NOMO-1 treated with dmso at 0.1 percent for 144 hours (cell line): ENCODE data around the gene BANP.
"Not testable (repeated sequence)": the region's sequence is repeated elsewhere in the genome, so short reads cannot be mapped to it uniquely, and the experiment has no call there.

ENCODE experiments used
- DNase-seq: peaks from one replicate; lab custom pipeline; 2025; ENCODE audit not compliant: unreplicated experiment; lab: John Stamatoyannopoulos, UW

BANP gene

GRCh38 chr16:87992142-87992541 lies 40.9 kb downstream of the BANP start:
- DNase-seq = not testable (repeated sequence)

GRCh38 chr16:87993901-87994300 lies 42.7 kb downstream of the BANP start:
- no peak for DNase-seq

- DNase-seq = no peak
These were observed 44.4 kb downstream of the BANP start for GRCh38 chr16:87995644-87996043.

- DNase-seq = no peak
These were observed 46.0 kb downstream of the BANP start for GRCh38 chr16:87996962-87997880.

- not testable (repeated sequence) for DNase-seq
These were observed 47.1 kb downstream of the BANP start for GRCh38 chr16:87998184-87998793.

GRCh38 chr16:87998992-87999391 lies 47.8 kb downstream of the BANP start:
- not testable (repeated sequence) for DNase-seq

GRCh38 chr16:88002211-88002610 lies 51.0 kb downstream of the BANP start:
- no peak for DNase-seq

GRCh38 chr16:88002749-88003148 lies 51.5 kb downstream of the BANP start:
- DNase-seq = no peak

GRCh38 chr16:88003316-88003715 lies 52.1 kb downstream of the BANP start:
- no peak for DNase-seq

- no peak for DNase-seq
These were observed 52.5 kb downstream of the BANP start for GRCh38 chr16:88003736-88004135.

- no peak for DNase-seq
These were observed 53.2 kb downstream of the BANP start for GRCh38 chr16:88004391-88004790.

GRCh38 chr16:88005181-88005581 lies 53.9 kb downstream of the BANP start:
- DNase-seq = peak; percentile 63

- no peak for DNase-seq
These were observed 54.7 kb downstream of the BANP start for GRCh38 chr16:88005968-88006367.

GRCh38 chr16:88007321-88007731 lies 56.1 kb downstream of the BANP start:
- DNase-seq = no peak

- no peak for DNase-seq
These were observed 57.6 kb downstream of the BANP start for GRCh38 chr16:88008840-88009239.

GRCh38 chr16:88009563-88010342 lies 58.5 kb downstream of the BANP start:
- no peak for DNase-seq

GRCh38 chr16:88010343-88010967 lies 59.2 kb downstream of the BANP start:
- DNase-seq = no peak

GRCh38 chr16:88010968-88011483 lies 59.8 kb downstream of the BANP start:
- no peak for DNase-seq

GRCh38 chr16:88012360-88012759 lies 61.1 kb downstream of the BANP start:
- no peak for DNase-seq

- DNase-seq = no peak
These were observed 61.9 kb downstream of the BANP start for GRCh38 chr16:88013091-88013609.
